Stimulated activated CD4-positive, alpha-beta T cell treated with anti-CD3 and anti-CD28 coated beads, Interleukin-2, amount 100 ng/mL, for 24 hours (primary cell): Measurements from ENCODE around the gene CAMKK1.
A peak's percentile ranks its signal among the peaks of the same experiment; 100 is the strongest.

Source experiments
- DNase-seq, 2 donors: peaks; one replicate each; pipeline ENCODE4 v3.0.0-alpha.2; 2020

Gene CAMKK1

GRCh38 chr17:3843935-3844516 lies 48.8 kb downstream of the CAMKK1 start:
- peak; percentile 59 for DNase-seq

- no peak for DNase-seq
Observed at GRCh38 chr17:3838206-3838605, 54.6 kb downstream of the CAMKK1 start.

DNA sequence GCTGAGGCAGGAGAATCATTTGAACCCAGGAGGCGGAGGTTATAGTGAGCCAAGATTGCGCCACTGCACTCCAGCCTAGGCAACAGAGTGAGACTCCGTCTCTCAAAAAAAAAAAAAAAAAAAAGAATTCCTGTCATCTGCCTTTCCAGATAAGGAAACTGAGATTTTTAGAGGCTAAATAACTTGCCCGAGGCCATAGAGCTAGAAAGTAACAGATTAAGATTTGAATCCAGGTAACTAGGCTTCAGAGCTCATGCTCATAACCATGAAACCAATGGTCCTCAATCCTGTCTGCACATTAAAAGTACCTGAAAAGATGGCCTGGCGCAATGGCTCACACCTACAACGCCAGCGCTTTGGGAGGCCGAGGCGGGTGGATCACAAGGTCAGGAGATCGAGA lies 56.3 kb downstream of the CAMKK1 start:
- no peak for DNase-seq

- DNase-seq = no peak
Observed at GRCh38 chr17:3835410-3836229, 57.2 kb downstream of the CAMKK1 start.

- DNase-seq = no peak
Observed at GRCh38 chr17:3834811-3835210, 58.0 kb downstream of the CAMKK1 start.

DNA sequence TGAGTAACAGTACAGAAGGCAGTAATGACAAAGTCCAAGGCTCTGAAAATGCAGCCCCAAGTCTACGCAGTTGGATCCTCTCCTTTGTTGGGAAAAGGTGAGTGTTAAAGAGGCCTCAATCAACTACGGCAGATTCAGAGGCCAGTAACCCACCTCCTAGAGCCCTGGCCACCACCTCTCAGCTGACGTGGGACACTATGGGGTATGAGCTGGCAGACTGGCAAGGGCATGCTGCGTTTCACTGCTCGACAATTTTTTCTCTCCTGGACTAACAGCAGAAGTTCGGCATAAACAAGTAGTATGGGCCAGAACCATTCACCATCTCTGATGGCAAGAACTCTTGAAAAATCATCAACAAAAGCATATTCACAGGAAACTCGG lies 64.0 kb downstream of the CAMKK1 start:
- no peak for DNase-seq

GRCh38 chr17:3828151-3828851 lies 64.6 kb downstream of the CAMKK1 start:
- no peak for DNase-seq

GRCh38 chr17:3827124-3827773 lies 65.6 kb downstream of the CAMKK1 start:
- peak; percentile 64 to 77 for DNase-seq

- no peak for DNase-seq
Observed at GRCh38 chr17:3826191-3826590, 66.7 kb downstream of the CAMKK1 start.

DNA sequence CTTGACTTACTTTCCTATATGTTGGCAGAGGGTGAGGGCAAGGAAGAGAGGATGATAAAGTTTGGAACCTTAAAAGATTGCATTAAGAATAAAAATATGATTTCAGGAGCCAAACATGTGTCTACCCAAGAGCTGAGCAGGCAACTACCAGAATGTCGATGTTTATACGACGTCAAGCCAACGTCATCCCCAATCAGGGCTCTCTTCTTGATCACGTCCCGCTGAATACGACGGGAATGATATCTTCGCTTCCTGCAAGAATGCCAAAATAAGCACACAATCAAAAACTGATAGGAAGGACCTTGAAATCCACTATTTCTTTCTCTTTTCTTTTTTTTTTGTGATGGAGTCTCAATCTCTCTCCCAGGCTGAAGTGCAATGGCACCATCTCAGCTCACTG lies 71.8 kb downstream of the CAMKK1 start:
- no peak for DNase-seq

DNA sequence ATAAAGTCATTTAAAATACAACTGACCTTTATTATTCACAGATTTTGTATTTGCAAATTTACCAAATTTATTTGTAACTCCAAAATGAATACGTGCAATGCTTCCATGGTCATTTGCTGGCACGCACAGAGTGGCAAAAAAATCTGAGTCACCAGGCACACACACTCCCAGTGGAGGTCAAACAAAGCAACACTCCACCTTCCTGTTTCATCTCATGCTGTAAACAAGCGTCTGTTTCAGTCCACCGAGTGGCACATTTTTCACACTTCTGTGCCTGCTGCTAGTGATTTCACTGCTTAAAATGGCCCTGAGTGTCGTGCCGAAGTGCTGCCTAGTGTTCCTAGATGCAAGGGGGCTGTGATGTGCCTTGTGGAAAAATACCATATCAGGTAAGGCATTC lies 74.1 kb downstream of the CAMKK1 start:
- DNase-seq = no peak

DNA sequence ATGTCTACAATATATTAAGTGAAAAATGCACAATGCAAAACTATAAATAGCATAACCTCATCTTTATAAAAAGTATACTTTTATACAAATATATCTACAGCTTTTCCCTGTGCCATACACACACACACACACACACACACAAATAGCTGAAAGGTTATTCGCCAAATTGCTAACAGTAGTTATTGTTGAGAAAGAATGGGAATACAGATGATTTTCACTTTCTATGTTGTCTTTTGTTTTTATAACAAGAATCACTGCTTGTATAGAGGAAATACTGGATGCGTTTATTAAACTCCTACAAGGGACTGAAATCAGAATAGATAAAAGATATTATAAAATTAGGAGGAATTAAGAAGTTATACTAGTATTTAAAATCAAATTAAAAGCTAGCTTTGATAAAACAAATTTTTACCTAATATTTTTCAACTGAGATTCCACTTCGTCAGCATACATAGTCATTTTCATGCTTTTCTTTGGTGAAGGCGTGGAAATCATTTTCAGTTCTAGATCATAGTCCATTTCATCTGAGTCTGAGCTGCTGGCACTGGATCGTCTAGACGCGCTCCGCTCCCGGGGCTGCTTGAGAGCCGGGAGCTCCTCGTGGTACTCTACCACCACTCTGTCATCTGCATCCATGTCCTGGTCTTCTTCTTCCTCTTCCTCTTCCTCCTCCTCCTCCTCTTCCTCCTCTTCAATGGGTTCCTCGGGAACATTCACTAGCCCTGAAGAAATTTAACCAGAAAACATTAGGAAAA lies 74.8 kb downstream of the CAMKK1 start:
- no peak for DNase-seq

DNA sequence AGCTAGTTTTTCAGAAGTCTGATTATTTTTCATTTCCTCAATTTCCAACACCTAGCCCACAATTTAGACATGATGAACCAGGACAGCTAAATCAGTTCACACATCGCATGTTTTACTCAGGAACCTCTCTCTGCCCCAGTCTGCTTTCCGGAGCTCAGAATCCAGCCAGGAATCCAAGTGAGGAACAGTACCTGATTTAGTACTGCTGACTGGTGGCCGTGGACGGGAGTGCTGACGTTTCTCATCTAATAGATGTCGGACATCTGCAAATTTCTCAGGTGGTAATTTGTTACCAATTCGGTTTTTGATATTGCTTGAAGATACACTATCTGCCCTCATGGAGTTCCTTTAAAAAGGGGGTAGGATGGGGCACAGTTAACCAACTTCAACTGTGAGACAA lies 76.9 kb downstream of the CAMKK1 start:
- DNase-seq = no peak

DNA sequence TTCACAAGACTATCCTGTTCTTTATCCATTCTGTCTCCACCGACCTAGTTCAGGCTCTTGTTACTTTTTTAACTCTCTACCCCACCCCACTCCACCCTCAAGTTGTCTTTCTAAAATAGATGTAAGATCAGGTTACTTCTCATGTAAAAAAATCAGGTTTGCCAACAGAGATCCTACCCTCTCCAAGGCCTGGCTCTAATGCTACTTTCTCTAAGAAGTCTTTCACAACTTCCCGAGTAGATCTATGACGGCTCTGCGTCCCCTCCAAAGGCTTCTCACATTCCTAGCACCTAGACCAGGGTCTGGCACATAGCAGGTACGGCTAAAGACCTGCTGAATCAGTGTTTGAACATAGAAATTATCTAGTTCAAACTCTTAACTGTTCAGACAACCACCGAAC lies 77.7 kb downstream of the CAMKK1 start:
- no peak for DNase-seq

DNA sequence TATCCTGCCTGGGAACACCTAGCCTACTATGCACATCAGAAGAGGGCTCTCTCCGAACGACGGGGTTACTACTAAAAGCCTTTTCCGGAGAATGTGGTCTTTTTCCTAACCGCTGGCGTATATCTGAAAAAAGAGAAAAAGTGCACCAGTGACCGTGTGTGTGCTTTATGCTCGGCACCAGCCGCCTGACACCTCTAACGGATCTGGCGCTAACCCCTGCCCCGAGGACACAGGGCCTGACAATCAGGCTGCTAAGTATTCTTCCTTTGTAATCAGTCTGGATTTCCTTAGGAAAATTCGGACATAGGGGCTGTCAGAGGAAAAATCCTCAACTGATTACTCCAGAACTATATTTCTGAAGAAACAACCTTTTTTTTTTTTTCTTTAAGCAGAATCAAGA lies 78.5 kb downstream of the CAMKK1 start:
- DNase-seq = no peak

- no peak for DNase-seq
Observed at GRCh38 chr17:3813171-3813570, 79.7 kb downstream of the CAMKK1 start.

- no peak for DNase-seq
Observed at GRCh38 chr17:3812771-3813170, 80.1 kb downstream of the CAMKK1 start.

- no peak for DNase-seq
Observed at GRCh38 chr17:3812284-3812683, 80.6 kb downstream of the CAMKK1 start.
